Gastroesophageal sphincter (tissue), 4 donors: ENCODE data around the gene NFASC. TPM values are rescaled to one million over a fixed set of nuclear protein-coding genes. Genes with fewer than 3 reads are reported as not detected.
A peak's percentile ranks its signal among the peaks of the same experiment; 100 is the strongest.

Source experiments
- ATAC-seq: fragments of 150-250 bp; one replicate; pipeline ENCODE4 v1.9.1; 2016; ENCODE audit warnings: mild to moderate bottlenecking, moderate library complexity
- H3K27ac ChIP-seq, 4 donors: fragments of 200-600 bp; sonication (generic) in 3 of 4; 1 replicate in 3 of 4; 2 replicates in 1 of 4; pipeline ENCODE4 v1.5.1; 2016 to 2019
- H3K27me3 ChIP-seq: fragments of 200-600 bp; sonication (generic); one replicate; pipeline ENCODE4 v1.5.1; 2019
- H3K36me3 ChIP-seq, 2 donors: fragments of 200-600 bp; sonication (generic); one replicate each; pipeline ENCODE4 v1.5.1; 2019; ENCODE audit warnings: control low read depth in 1 of 2
- H3K4me1 ChIP-seq, 3 donors: fragments of 200-600 bp; sonication (generic); 1 replicate in 2 of 3; 2 replicates in 1 of 3; pipeline ENCODE4 v1.5.1; 2016 to 2019; ENCODE audit warnings: control low read depth in 2 of 3
- H3K4me3 ChIP-seq, 2 donors: fragments of 200-600 bp; sonication (generic); one replicate each; pipeline ENCODE4 v1.5.1; 2019; ENCODE audit warnings: mild to moderate bottlenecking in 1 of 2, moderate library complexity in 1 of 2
- H3K9me3 ChIP-seq, 3 donors: fragments of 200-600 bp; sonication (generic); one replicate each; pipeline ENCODE4 v1.5.1; 2017 to 2019; ENCODE audit warnings: control low read depth in 2 of 3
- CTCF ChIP-seq, 4 experiments: fragments of 200-600 bp in 2 of 4; fragments of 450-650 bp in 2 of 4; sonication (generic) in 1 of 4; IDR thresholded peaks; one replicate each; pipeline ENCODE4 v1.5.1; 2017 to 2019; ENCODE audit warnings: antibody characterized with exemption in 4 of 4, mild to moderate bottlenecking in 2 of 4, moderate library complexity in 2 of 4
- EP300 ChIP-seq: sonication (generic); formaldehyde crosslinking; IDR thresholded peaks from one replicate; pipeline ENCODE4 v1.6.1; 2017; ENCODE audit warnings: antibody characterized with exemption, mild to moderate bottlenecking
- POLR2A ChIP-seq, 2 donors: fragments of 450-650 bp; IDR thresholded peaks; one replicate each; pipeline ENCODE4 v1.6.1; 2017; ENCODE audit warnings: antibody characterized with exemption in 2 of 2, mild to moderate bottlenecking in 2 of 2, moderate library complexity in 1 of 2
- POLR2AphosphoS5 ChIP-seq: sonication (generic); formaldehyde crosslinking; IDR thresholded peaks from one replicate; pipeline ENCODE4 v1.6.1; 2017; ENCODE audit warnings: antibody characterized with exemption
- WGBS, 2 donors: methylation state at CpG; one replicate each; pipeline ENCODE4 v1.1.5; 2018; ENCODE audit warnings: low coverage in 1 of 2; 5-methylcytosine and 5-hydroxymethylcytosine counted together
- total RNA-seq, 4 donors: library from RNA; depleted of rRNA; stranded (reverse); fragments of >200 nt; gene quantifications; one replicate each; pipeline ENCODE4 v1.1.0, GENCODE V29; 2016

NFASC gene
- total RNA-seq, 4 donors from 2014 or later: 39.0 to 121 (median 54.5) TPM

- TF ChIP-seq POLR2A (IDR thresholded peaks at IDR 0.05): no peak
- no peak for TF ChIP-seq POLR2AphosphoS5
- TF ChIP-seq CTCF (IDR thresholded peaks at IDR 0.05): no peak
- no peak for TF ChIP-seq EP300
- H3K4me1 ChIP-seq: peaks cover 0 to 38% (median 0%) of the 10 kb centered on the region in 3 donors
- ATAC-seq: no peak
- H3K9me3 ChIP-seq: no peaks in the 10 kb centered on the region
- H3K27ac ChIP-seq: no peak overlapping the region
- H3K4me3 ChIP-seq: no peak overlapping the region
- H3K27me3 ChIP-seq: no peaks in the 10 kb centered on the region
- no CpG with 5 or more reads among the region's 2 CpGs for WGBS, 2 donors
- H3K36me3 ChIP-seq: no peaks in the 10 kb centered on the region
Observed at GRCh38 chr1:204852854-204853253, 17.8 kb upstream of the NFASC start.

GRCh38 chr1:204853436-204853835 lies 17.2 kb upstream of the NFASC start:
- Histone ChIP-seq H3K4me3 (no peak overlapping the region), H3K9me3 (no peaks in the 10 kb centered on the region), H3K27me3 (no peaks in the 10 kb centered on the region), H3K27ac (no peak overlapping the region), H3K4me1 (peaks cover 0 to 38% (median 0%) of the 10 kb centered on the region in 3 donors), H3K36me3 (no peaks in the 10 kb centered on the region)
- TF ChIP-seq CTCF (IDR thresholded peaks at IDR 0.05) (no peak), POLR2A (IDR thresholded peaks at IDR 0.05) (no peak), POLR2AphosphoS5 (no peak), EP300 (no peak)
- no peak for ATAC-seq
- 86% methylated on average over 1 of the region's 1 CpG; no CpG with 5 or more reads in 1 of the 2 donors for WGBS, 2 donors

- Histone ChIP-seq H3K27me3 (no peaks in the 10 kb centered on the region), H3K4me1 (peaks cover 0 to 34% (median 0%) of the 10 kb centered on the region in 3 donors), H3K9me3 (no peaks in the 10 kb centered on the region), H3K36me3 (no peaks in the 10 kb centered on the region), H3K27ac (no peak overlapping the region), H3K4me3 (no peak overlapping the region)
- WGBS, 2 donors: 50% methylated on average over 1 of the region's 2 CpGs; no CpG with 5 or more reads in 1 of the 2 donors
- no peak for TF ChIP-seq EP300
- no peak for TF ChIP-seq POLR2AphosphoS5
- TF ChIP-seq POLR2A (IDR thresholded peaks at IDR 0.05): no peak
- TF ChIP-seq CTCF (IDR thresholded peaks at IDR 0.05): no peak
- no peak for ATAC-seq
Observed at GRCh38 chr1:204854286-204854685, 16.4 kb upstream of the NFASC start.

- no peaks in the 10 kb centered on the region for H3K27me3 ChIP-seq
- H3K4me3 ChIP-seq: no peak overlapping the region
- no peaks in the 10 kb centered on the region for H3K9me3 ChIP-seq
- ATAC-seq: no peak
- peaks cover 0 to 23% (median 0%) of the 10 kb centered on the region in 3 donors for H3K4me1 ChIP-seq
- H3K36me3 ChIP-seq: no peaks in the 10 kb centered on the region
- peak overlapping the region in 1 of 4 donors; percentile 40 for H3K27ac ChIP-seq
- TF ChIP-seq CTCF (IDR thresholded peaks at IDR 0.05) (no peak), POLR2A (IDR thresholded peaks at IDR 0.05) (no peak), EP300 (no peak), POLR2AphosphoS5 (no peak)
- 68 to 72% methylated on average over 5 to 9 of the region's 9 CpGs for WGBS, 2 donors
Observed at GRCh38 chr1:204858363-204858821, 12.3 kb upstream of the NFASC start.

GRCh38 chr1:204859861-204860267 lies 10.8 kb upstream of the NFASC start:
- no peak overlapping the region for H3K27ac ChIP-seq
- H3K4me3 ChIP-seq: no peak overlapping the region
- no peaks in the 10 kb centered on the region for H3K9me3 ChIP-seq
- ATAC-seq: no peak
- H3K36me3 ChIP-seq: no peaks in the 10 kb centered on the region
- 48 to 65% methylated on average over 2 to 4 of the region's 4 CpGs for WGBS, 2 donors
- H3K4me1 ChIP-seq: peaks cover 0 to 10% (median 0%) of the 10 kb centered on the region in 3 donors
- TF ChIP-seq POLR2AphosphoS5 (no peak), POLR2A (IDR thresholded peaks at IDR 0.05) (no peak), EP300 (no peak), CTCF (IDR thresholded peaks at IDR 0.05) (no peak)
- H3K27me3 ChIP-seq: no peaks in the 10 kb centered on the region
